ENCODE data around the gene SORBS1.

The SORBS1 gene

GRCh38 chr10:95517536-95518454, 43.4 kb downstream of the SORBS1 start:
- no peak for DNase-seq (ENCODE audit: low spot score)
- Histone ChIP-seq H3K4me3 (peak overlapping the region; percentile 39), H3K27ac (peak overlapping the region; percentile 78 to 94)
- TF ChIP-seq, protein P1, sequence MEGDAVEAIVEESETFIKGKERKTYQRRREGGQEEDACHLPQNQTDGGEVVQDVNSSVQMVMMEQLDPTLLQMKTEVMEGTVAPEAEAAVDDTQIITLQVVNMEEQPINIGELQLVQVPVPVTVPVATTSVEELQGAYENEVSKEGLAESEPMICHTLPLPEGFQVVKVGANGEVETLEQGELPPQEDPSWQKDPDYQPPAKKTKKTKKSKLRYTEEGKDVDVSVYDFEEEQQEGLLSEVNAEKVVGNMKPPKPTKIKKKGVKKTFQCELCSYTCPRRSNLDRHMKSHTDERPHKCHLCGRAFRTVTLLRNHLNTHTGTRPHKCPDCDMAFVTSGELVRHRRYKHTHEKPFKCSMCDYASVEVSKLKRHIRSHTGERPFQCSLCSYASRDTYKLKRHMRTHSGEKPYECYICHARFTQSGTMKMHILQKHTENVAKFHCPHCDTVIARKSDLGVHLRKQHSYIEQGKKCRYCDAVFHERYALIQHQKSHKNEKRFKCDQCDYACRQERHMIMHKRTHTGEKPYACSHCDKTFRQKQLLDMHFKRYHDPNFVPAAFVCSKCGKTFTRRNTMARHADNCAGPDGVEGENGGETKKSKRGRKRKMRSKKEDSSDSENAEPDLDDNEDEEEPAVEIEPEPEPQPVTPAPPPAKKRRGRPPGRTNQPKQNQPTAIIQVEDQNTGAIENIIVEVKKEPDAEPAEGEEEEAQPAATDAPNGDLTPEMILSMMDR (IDR thresholded peaks at IDR 0.05) = no peak

DNA sequence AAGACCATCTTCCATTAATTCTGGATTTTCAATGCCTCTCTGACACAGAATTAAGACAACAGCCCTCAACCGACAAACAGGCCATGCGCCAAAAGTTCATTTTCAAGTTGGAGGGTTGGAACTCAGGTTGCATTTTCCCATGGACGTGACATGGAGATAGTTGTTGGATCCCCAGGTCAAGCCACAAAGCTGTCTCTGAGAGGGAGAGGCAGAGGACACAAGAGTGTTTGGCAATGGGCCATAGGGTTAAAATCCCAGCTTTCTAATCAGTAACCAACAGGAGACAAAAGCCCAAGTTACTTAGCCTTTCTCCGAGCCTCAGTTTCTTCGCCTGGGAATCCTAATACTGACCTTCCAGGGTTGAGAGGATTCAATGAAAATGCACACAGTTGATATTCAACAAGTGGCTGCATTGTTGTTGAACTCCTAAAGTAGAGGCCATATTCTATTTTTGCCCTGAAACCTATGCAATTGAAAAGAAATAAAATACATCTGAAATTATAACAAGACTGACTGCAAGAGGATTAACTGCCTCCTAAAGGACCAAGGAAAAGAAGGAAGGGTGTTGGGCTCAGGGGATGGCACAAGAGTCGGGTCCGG, 44.3 kb downstream of the SORBS1 start:
- TF ChIP-seq, protein P1 (IDR thresholded peaks at IDR 0.05) = no peak
- Histone ChIP-seq H3K4me3 (no peak overlapping the region), H3K27ac (peak overlapping the region; percentile 78 to 94)
- DNase-seq (ENCODE audit: low spot score) = no peak

GRCh38 chr10:95513941-95514392, 47.2 kb downstream of the SORBS1 start:
- DNase-seq (ENCODE audit: low spot score) = no peak
- peak overlapping the region; percentile 39 for H3K4me3 ChIP-seq
- peak overlapping the region; percentile 78 to 94 for H3K27ac ChIP-seq
- TF ChIP-seq, protein P1 (IDR thresholded peaks at IDR 0.05) = no peak

GRCh38 chr10:95513008-95513589, 48.1 kb downstream of the SORBS1 start:
- no peak for DNase-seq (ENCODE audit: low spot score)
- TF ChIP-seq, protein P1 (IDR thresholded peaks at IDR 0.05) = no peak
- H3K27ac ChIP-seq = peak overlapping the region; percentile 78 to 94
- H3K4me3 ChIP-seq = peak overlapping the region; percentile 39

DNA sequence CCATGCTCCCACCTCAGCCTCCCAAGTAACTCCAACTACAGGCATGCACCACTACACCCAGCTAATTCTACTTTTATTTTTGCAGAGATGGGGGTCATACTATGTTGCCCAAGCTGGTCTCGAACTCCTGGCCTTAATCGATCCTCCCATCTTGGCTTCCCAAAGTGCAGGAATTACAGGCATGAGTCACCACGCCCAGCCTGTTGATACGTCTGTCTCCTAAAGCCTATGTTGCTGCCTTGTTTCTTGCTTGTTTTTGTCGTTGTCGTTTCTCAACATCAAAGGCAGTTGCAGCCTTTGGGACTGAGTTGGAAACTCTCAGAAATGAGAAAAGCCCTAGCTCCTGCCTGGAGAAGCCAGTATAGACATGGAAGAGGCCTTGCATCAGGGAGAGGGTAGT, 49.9 kb downstream of the SORBS1 start:
- peak overlapping the region; percentile 78 to 94 for H3K27ac ChIP-seq
- TF ChIP-seq, protein P1 (IDR thresholded peaks at IDR 0.05) = no peak
- no peak for DNase-seq (ENCODE audit: low spot score)
- no peak overlapping the region for H3K4me3 ChIP-seq

- H3K27ac ChIP-seq = peak overlapping the region; percentile 74 to 85
- DNase-seq (ENCODE audit: low spot score) = no peak
- TF ChIP-seq, protein P1 (IDR thresholded peaks at IDR 0.05) = no peak
- H3K4me3 ChIP-seq = peak overlapping the region; percentile 2
Observed at GRCh38 chr10:95509251-95509650, 51.9 kb downstream of the SORBS1 start.

Measured in coronary artery (tissue), 2 donors.